ENCODE results near the gene SYTL2. TPM values are rescaled to one million over a fixed set of nuclear protein-coding genes. Genes with fewer than 3 reads are reported as not detected.

SYTL2 gene
- total RNA-seq, 4 donors from 2014 or later: 140 to 1,280 (median 344) TPM

DNA sequence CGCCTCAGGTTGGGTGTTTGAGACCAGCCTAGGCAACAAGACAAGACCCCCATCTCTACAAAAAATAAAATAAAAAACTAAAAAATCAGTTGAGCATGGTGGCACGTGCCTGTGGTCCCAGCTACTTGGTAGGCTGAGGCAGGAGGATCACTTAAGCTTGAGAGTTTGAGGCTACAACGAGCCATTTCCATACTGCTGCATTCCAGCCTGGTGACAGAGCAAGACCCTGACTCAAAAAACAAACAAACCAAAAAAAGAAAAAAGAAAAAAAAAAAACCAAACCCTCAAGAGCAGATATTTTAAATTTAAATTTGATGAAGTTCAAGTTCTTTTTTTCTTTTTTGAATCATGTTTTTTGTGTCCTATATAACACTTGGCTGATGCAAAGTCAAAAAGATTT, 37.1 kb upstream of the SYTL2 start:
- peaks cover 0 to 6% (median 0%) of the 10 kb centered on the region in 4 donors for H3K4me1 ChIP-seq
- intact Hi-C loops (cut with DNase I; ENCODE audit: low total_unique reads): no loop called here
- DNase-seq: no peak
- H3K36me3 ChIP-seq: no peaks in the 10 kb centered on the region
- no peaks in the 10 kb centered on the region for H3K27me3 ChIP-seq
- in situ Hi-C loops (cut with MboI; ENCODE audit: low pct_ligation_motif_present in 1 of 4, low pct_unique_long_range_greater_than_20kb in 1 of 4, low sequenced_read_pairs in 3 of 4): loop anchor here in 1 of 4 donors (25.0 kb wide), 1 partner anchor 236 kb away; no protein-coding TSS in a partner anchor
- H3K9me3 ChIP-seq: no peaks in the 10 kb centered on the region
- H3K27ac ChIP-seq: no peak overlapping the region
- no peak overlapping the region for H3K4me3 ChIP-seq
- TF ChIP-seq POLR2AphosphoS5 (IDR thresholded peaks at IDR 0.05): no peak
- TF ChIP-seq EP300 (IDR thresholded peaks at IDR 0.05; ENCODE audit: low read depth): no peak
- WGBS, 2 donors (ENCODE audit: low coverage in 1 of 2): 90 to 94% methylated on average over 3 of the region's 3 CpGs

DNA sequence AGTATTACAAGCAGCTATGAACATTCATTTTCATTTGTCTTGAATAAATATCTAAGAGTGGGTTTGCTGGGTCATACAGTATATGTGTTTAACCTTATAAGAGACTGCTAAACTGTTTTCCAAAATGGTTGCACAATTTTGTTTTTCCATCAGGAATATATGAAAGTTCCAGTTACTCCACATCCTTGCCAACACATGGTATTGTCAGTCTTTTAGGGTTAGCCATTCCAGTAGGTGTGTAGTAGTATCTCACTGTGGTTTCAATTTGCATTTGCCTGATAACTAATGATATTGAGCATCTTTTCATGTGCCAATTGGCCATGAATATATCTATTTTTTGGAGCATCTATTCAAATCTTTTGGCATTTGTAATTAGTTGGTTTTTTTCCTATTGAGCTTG, 36.5 kb upstream of the SYTL2 start:
- H3K36me3 ChIP-seq: no peaks in the 10 kb centered on the region
- in situ Hi-C loops (cut with MboI; ENCODE audit: low pct_ligation_motif_present in 1 of 4, low pct_unique_long_range_greater_than_20kb in 1 of 4, low sequenced_read_pairs in 3 of 4): loop anchor here in 1 of 4 donors (25.0 kb wide), 1 partner anchor 235 kb away; no protein-coding TSS in a partner anchor
- DNase-seq: no peak
- intact Hi-C loops (cut with DNase I; ENCODE audit: low total_unique reads): no loop called here
- peaks cover 0 to 6% (median 0%) of the 10 kb centered on the region in 4 donors for H3K4me1 ChIP-seq
- TF ChIP-seq, protein P1, sequence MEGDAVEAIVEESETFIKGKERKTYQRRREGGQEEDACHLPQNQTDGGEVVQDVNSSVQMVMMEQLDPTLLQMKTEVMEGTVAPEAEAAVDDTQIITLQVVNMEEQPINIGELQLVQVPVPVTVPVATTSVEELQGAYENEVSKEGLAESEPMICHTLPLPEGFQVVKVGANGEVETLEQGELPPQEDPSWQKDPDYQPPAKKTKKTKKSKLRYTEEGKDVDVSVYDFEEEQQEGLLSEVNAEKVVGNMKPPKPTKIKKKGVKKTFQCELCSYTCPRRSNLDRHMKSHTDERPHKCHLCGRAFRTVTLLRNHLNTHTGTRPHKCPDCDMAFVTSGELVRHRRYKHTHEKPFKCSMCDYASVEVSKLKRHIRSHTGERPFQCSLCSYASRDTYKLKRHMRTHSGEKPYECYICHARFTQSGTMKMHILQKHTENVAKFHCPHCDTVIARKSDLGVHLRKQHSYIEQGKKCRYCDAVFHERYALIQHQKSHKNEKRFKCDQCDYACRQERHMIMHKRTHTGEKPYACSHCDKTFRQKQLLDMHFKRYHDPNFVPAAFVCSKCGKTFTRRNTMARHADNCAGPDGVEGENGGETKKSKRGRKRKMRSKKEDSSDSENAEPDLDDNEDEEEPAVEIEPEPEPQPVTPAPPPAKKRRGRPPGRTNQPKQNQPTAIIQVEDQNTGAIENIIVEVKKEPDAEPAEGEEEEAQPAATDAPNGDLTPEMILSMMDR (IDR thresholded peaks at IDR 0.05): no peak
- TF ChIP-seq POLR2A (IDR thresholded peaks at IDR 0.05) (no peak), POLR2AphosphoS5 (IDR thresholded peaks at IDR 0.05) (no peak), EP300 (IDR thresholded peaks at IDR 0.05; ENCODE audit: low read depth) (no peak)
- no peaks in the 10 kb centered on the region for H3K9me3 ChIP-seq
- no peaks in the 10 kb centered on the region for H3K27me3 ChIP-seq
- no peak overlapping the region for H3K4me3 ChIP-seq
- no peak overlapping the region for H3K27ac ChIP-seq

DNA sequence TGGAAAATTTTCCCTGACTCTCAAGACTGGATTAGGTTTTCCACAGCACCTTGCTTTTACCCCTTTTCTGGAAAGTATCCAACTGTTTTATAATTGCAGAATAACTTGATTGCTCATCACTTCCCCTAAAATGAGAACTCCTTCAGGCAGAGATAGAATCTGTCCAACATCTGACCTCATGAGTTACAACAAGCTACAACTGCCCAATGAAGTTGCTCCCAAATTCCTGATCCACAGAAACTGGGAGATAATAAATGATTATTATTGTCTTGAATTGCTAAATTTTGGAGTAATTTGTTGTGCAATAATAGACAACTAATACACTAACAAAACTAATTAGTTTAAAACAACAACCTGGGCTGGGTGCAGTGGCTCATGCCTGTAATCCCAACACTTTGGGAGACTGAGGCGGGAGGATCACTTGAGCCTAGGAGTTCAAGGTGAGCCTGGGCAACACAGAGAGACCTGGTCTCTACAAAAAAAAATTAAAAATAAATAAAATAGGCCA, 34.2 kb upstream of the SYTL2 start:
- H3K36me3 ChIP-seq: no peaks in the 10 kb centered on the region
- no peak for TF ChIP-seq POLR2A (IDR thresholded peaks at IDR 0.05)
- TF ChIP-seq, protein P1 (IDR thresholded peaks at IDR 0.05): no peak
- no peak for TF ChIP-seq POLR2AphosphoS5 (IDR thresholded peaks at IDR 0.05)
- TF ChIP-seq EP300 (IDR thresholded peaks at IDR 0.05; ENCODE audit: low read depth): no peak
- intact Hi-C loops (cut with DNase I; ENCODE audit: low total_unique reads) (no loop called here), in situ Hi-C loops (cut with MboI; ENCODE audit: low pct_ligation_motif_present in 1 of 4, low pct_unique_long_range_greater_than_20kb in 1 of 4, low sequenced_read_pairs in 3 of 4) (loop anchor here in 1 of 4 donors (25.0 kb wide), 1 partner anchor 233 kb away; no protein-coding TSS in a partner anchor)
- no peak overlapping the region for H3K27ac ChIP-seq
- H3K27me3 ChIP-seq: no peaks in the 10 kb centered on the region
- WGBS, 2 donors (ENCODE audit: low coverage in 1 of 2): 89 to 100% methylated on average over 1 of the region's 1 CpG
- H3K4me1 ChIP-seq: peaks cover 0 to 6% (median 0%) of the 10 kb centered on the region in 4 donors
- H3K4me3 ChIP-seq: no peak overlapping the region
- no peak for DNase-seq
- no peaks in the 10 kb centered on the region for H3K9me3 ChIP-seq

DNA sequence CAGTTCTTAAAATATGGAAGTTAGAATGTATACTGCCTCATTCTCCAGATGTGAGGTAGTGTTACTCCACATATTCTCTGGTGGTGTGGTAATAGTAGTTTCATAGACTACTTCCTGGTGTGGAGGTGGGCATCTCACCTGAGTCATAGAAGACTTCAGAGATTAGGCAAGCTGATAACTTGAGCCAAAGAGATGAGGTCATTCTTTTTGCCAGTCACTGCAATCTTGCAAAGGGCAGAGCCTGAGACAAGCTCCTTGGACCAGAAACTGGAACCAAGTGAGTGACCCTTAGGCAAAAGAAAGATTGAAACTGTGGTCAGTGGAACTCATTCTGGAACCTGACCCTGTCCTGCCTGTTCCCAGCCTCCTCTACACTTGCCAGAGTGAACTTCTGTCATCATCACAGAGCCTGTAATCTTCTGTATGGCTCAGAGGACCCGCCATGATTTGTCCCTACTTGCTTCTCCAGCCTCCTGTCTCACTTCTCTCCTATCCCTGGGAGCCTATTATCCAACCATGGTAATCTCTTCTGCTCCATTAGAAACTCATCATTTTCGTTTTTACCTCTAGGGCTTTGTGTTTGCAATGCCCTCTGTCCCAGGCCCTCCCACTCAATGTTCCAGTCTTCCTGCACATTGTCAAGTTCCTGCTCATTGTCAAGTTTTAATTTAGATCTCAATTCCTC, 33.6 kb upstream of the SYTL2 start:
- TF ChIP-seq EP300 (IDR thresholded peaks at IDR 0.05; ENCODE audit: low read depth): no peak
- no peak for TF ChIP-seq POLR2AphosphoS5 (IDR thresholded peaks at IDR 0.05)
- TF ChIP-seq, protein P1 (IDR thresholded peaks at IDR 0.05): no peak
- no peak for TF ChIP-seq POLR2A (IDR thresholded peaks at IDR 0.05)
- no peak overlapping the region for H3K4me3 ChIP-seq
- H3K9me3 ChIP-seq: no peaks in the 10 kb centered on the region
- no peak overlapping the region for H3K27ac ChIP-seq
- intact Hi-C loops (cut with DNase I; ENCODE audit: low total_unique reads): no loop called here
- peaks cover 0 to 6% (median 0%) of the 10 kb centered on the region in 4 donors for H3K4me1 ChIP-seq
- WGBS, 2 donors (ENCODE audit: low coverage in 1 of 2): 62 to 69% methylated on average over 2 of the region's 2 CpGs
- no peaks in the 10 kb centered on the region for H3K36me3 ChIP-seq
- H3K27me3 ChIP-seq: no peaks in the 10 kb centered on the region
- no peak for DNase-seq
- in situ Hi-C loops (cut with MboI; ENCODE audit: low pct_ligation_motif_present in 1 of 4, low pct_unique_long_range_greater_than_20kb in 1 of 4, low sequenced_read_pairs in 3 of 4): loop anchor here in 1 of 4 donors (25.0 kb wide), 1 partner anchor 232 kb away; no protein-coding TSS in a partner anchor
